VCaP (cell line): ENCODE data around the gene PPP2R3B.

Experiments used
- H3K27ac ChIP-seq: fragments of 450-650 bp; 2 replicates; pipeline ENCODE4 v1.5.1; 2017
- CTCF ChIP-seq: fragments of 450-650 bp; conservative IDR thresholded peaks from 2 replicates; pipeline ENCODE4 v1.5.1; 2017; ENCODE audit warnings: mild to moderate bottlenecking, moderate library complexity

The PPP2R3B gene

GRCh38 chrX:372856-373640 is 13.7 kb downstream of the PPP2R3B start:
- peak overlapping the region; percentile 58 for H3K27ac ChIP-seq
- TF ChIP-seq CTCF: no peak

- no peak for TF ChIP-seq CTCF
- H3K27ac ChIP-seq: no peak overlapping the region
Measured at GRCh38 chrX:371907-372306, 14.8 kb downstream of the PPP2R3B start.

- no peak for TF ChIP-seq CTCF
- no peak overlapping the region for H3K27ac ChIP-seq
Measured at GRCh38 chrX:370963-371745, 15.6 kb downstream of the PPP2R3B start.

- no peak overlapping the region for H3K27ac ChIP-seq
- TF ChIP-seq CTCF: no peak
Measured at GRCh38 chrX:370244-370962, 16.3 kb downstream of the PPP2R3B start.

- no peak for TF ChIP-seq CTCF
- H3K27ac ChIP-seq: no peak overlapping the region
Measured at GRCh38 chrX:369563-370101, 17.1 kb downstream of the PPP2R3B start.

GRCh38 chrX:368811-369562 is 17.7 kb downstream of the PPP2R3B start:
- H3K27ac ChIP-seq: no peak overlapping the region
- no peak for TF ChIP-seq CTCF
